Glomerular endothelial cell (primary cell): ENCODE results near the gene GREB1L. TPM values are rescaled to one million over a fixed set of nuclear protein-coding genes. Genes with fewer than 3 reads are reported as not detected.
"Not testable (repeated sequence)": the region's sequence is repeated elsewhere in the genome, so short reads cannot be mapped to it uniquely, and the experiment has no call there.

Experiments
- DNase-seq: peaks from one replicate; pipeline ENCODE4 v3.0.0-alpha.2; 2011; ENCODE audit warnings: low read depth, low spot score; ENCODE audit errors: extremely low read depth
- total RNA-seq: library from RNA; depleted of rRNA; stranded (reverse); fragments of >200 nt; gene quantifications from 2 replicates; pipeline ENCODE4 v1.2.3, GENCODE V29; 2015

The GREB1L gene
- total RNA-seq, result 1.4 and 1.5 TPM in 2 replicates

GRCh38 chr18:21242141-21242779, at the start of gene GREB1L:
TSS of gene GREB1L (plus strand) at chr18:21242232. CDS start at chr18:21383519, 141,287 bp downstream.
- no peak for DNase-seq

GRCh38 chr18:21192308-21192624, 49.8 kb upstream of the GREB1L start:
- no peak for DNase-seq

GRCh38 chr18:21194871-21195771, 46.9 kb upstream of the GREB1L start:
- peak; percentile 31 for DNase-seq

DNA sequence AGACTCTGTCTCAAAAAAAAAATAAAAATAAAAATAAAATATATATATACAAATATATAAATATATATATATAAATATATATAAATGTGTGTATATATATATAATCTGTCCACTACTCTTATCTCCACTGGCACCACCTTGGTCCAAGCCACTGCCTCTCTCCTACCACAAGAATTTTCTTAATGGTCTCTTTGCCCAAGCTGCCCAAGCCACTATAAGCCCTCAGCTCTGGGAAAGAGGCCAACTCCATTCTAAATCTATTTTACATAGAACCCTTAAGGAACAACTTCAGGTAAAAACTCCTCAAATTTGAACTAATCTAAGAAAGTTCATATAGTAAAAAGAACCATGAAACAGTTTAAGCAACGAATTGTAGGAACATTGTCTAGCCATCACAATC, 45.6 kb upstream of the GREB1L start:
- no peak for DNase-seq

DNA sequence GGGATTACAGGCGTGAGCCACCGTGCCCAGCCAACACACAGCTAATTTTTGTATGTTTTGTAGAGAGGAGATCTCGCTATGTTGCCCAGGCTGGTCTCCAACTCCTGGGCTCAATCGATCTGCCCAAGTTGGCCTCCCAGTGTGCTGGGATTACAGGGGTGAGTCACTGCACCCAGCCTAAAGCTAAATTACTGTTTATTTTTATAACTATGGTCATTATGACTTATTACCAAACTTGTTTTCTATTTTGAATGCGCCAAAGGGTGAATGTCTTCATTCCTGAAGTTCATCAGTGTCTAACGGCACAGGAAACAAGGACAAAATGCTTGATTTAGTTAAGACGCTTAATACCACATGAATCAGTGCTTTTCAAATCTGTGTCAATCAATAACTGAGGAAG, 38.9 kb upstream of the GREB1L start:
- no peak for DNase-seq

GRCh38 chr18:21203542-21204241, 38.3 kb upstream of the GREB1L start:
- no peak for DNase-seq

DNA sequence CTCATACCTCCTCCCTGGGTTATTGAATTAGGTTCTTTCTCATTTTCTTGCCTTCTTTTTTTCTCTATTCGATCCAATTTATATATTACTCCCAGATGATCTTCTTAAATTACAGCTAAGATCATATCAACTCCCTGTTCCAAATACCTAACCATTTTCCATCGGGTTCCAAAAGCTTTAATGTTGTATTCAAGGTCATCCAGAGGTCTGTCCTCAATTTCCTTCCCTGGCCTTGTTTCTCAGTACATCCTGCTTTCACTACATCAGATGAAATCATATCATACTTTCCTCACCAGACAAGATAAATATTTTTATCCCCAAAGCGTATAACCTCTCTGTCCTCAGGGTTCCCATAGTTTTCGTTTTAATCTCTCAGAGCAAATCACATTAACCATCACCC, 36.3 kb upstream of the GREB1L start:
- DNase-seq, result no peak

DNA sequence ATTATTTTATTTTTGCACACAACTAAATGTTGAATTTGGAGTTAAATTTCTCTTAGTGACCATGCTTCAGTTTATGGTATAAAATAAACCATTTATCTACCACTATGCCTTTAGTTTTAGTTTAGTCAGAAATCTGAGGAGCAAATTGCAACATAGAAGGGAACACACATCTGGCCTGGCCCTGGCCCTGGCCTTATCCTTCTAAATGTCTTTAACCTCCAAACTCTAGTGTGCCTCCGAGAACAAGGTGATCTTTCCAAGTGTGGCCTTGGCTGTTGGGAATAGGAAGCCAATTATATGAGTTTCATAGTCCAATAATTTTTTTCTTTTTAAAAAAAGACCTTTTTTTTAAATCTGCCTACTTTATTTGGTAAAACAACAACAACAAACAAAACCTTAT, 31.8 kb upstream of the GREB1L start:
- no peak for DNase-seq

DNA sequence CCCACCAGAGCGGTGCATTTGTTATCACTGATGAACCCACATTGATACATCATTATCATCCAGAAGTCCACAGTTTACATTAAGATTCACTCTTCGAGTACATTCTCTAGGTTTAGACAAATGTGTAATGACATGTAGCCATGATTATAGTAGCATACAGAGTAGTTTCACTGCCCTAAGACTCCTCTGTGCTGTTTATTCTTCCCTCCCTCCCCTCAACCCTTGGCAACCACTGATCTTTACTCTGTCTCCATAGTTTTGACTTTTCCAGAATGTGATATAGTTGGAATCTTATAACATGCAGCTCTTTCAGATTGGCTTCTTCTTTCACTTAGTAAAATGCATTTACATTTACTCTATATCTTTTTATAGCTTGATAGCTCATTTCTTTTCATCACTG, 31.2 kb upstream of the GREB1L start:
- DNase-seq, result no peak

GRCh38 chr18:21214409-21214808, 27.6 kb upstream of the GREB1L start:
- DNase-seq, result not testable (repeated sequence)

DNA sequence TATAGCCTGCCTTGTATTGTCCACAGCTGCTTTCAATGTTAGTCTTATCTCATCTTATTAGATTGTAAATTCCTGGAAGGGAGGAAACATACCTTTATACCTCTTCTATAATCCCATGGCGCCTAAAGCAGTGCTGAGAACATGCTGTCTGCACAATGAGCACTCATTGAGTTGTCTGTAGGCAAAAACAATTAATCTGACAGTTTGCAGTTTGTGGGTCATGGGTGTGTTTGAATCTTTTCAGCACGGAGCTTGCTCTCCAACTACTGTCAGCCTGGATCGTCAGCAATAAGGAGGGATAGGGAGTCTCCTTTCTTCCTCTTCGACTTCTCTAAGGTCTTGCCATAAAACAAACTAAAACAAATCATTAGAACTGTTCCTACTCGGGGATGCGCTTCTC, 26.5 kb upstream of the GREB1L start:
- no peak for DNase-seq

- DNase-seq, result no peak
These were observed 23.2 kb upstream of the GREB1L start for GRCh38 chr18:21218862-21219261.

DNA sequence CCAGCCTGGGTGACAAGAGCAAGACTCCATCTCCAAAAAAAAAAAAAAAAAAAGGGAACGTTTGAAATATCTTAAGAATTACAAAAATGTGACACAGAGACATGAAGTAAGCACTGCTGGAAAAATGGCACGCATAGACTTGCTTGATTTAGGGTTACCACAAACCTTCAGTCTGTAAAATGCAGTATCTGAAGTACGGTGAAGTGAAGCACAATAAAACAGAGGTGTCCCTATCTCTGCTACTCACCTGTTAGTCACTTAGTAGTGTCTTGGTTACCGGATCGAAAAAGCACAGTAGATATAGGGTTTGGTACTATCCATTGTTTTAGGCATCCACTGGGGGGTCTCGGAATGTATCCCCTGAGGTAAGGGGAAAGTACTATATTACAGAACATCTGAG, 11.6 kb upstream of the GREB1L start:
- DNase-seq, result no peak

DNA sequence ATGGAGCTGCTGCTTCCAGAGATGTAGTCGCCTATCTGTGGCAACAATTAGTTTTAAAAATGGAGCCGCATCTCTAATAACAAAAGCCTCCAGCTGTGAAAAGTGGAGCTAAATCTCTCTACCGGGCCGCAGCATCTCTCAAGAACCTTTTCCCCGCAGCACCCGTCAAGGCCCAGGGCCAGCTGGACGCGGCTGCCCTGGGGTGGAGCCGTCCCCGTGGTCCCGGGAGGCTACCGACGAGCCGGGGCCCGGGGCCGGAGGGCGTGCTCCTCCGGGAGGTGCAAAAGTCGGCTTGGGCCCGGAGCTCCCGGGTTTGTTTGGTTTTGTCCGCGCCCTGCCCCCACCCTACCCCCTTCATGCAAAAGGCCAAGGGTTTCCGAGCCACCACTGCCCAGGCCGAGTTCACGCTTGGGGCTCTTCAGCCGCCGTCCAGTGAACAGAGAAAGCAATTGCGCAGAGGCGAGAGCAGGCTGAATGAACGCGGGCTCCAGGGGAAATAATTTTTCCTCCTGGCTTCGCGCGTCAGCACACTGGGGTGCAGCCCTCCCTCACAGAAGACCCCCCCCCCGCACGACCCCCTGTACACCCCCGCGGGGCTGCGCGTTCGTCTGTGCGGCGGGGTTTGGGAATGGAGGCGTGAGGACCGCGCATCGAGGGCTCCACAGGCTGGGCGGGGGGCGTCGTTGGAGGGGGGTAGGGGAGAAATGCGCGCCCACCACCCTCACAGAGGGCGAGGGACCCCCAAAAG, 557 bp upstream of the GREB1L start:
- no peak for DNase-seq

GRCh38 chr18:21242780-21243401, 859 bp downstream of the GREB1L start:
- DNase-seq, result no peak

GRCh38 chr18:21254576-21254975, 12.5 kb downstream of the GREB1L start:
- DNase-seq, result no peak

DNA sequence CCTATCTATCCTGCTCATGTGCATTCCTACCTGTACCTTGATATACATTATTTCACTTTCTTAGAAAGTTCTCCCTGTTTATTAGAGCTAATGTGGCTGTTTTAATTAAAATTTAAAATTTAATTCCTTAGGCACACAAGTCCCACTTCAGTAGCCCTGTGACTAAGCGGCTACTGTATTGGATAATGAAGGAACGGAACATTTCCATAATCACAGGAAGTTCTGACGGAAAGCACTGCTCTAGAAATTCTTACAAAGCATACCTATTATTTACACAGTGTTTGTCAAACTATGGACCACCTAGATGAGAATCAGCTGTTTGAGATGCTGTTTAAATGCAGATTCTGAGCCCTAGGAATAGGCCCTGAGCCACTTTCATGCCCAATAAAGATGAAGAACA, 13.2 kb downstream of the GREB1L start:
- DNase-seq, result no peak

- no peak for DNase-seq
These were observed 15.4 kb downstream of the GREB1L start for GRCh38 chr18:21257386-21257785.

DNA sequence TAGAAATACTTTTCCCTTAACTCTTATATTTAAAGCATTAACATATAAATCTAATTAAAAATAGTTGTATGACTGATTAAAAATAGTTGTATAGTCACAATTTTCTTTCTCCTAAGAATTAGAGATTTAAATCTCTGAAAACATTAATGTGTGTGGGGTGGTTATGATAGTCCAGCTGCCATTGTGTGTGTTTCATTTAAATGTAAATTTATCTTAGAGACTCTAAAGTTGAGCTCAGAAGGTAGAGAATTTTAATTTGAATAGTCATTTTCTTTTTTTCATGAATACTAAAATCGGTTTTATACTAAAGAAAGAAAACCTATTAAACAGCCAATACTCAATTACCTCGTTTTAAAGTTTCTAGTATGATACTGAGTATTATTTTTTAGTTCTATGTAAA, 18.6 kb downstream of the GREB1L start:
- DNase-seq, result no peak

GRCh38 chr18:21261352-21261751, 19.3 kb downstream of the GREB1L start:
- no peak for DNase-seq

GRCh38 chr18:21262244-21262643, 20.2 kb downstream of the GREB1L start:
- DNase-seq, result no peak
